Measurements from ENCODE around the gene MSLN. TPM values are rescaled to one million over a fixed set of nuclear protein-coding genes. Genes with fewer than 3 reads are reported as not detected.

MSLN gene
- total and polyA plus RNA-seq, 9 of the 15 experiments (the other 6 are each of a cell fraction or from before 2014, with no cell fraction given), result not detected

- TF ChIP-seq ZNF830 (CRISPR knock-in tag; IDR thresholded peaks at IDR 0.05) (no peak), NFE2 (IDR thresholded peaks at IDR 0.05; ENCODE audit: low read depth) (peak; percentile 38; the same call in 1 of the 2 replicates), CREBBP (IDR thresholded peaks at IDR 0.05; ENCODE audit: low read depth, low read length) (no peak), ZNF407 (IDR thresholded peaks at IDR 0.05; ENCODE audit: low read depth) (no peak), NFIC (IDR thresholded peaks at IDR 0.05) (no peak), RFX1 (IDR thresholded peaks at IDR 0.05) (no peak), SIN3A (IDR thresholded peaks at IDR 0.05; ENCODE audit: borderline replicate concordance in 2 of 2, control insufficient read depth in 1 of 2, low read depth in 2 of 2, low read length in 2 of 2) (no peak), HDAC8 (tag; IDR thresholded peaks at IDR 0.05) (no peak), HMGN3 (IDR thresholded peaks at IDR 0.05; ENCODE audit: borderline replicate concordance, extremely low read depth, insufficient read length, low read depth, low read length) (no peak), CXXC5 (CRISPR knock-in tag; IDR thresholded peaks at IDR 0.05) (no peak), GTF2F1 (IDR thresholded peaks at IDR 0.05; ENCODE audit: low read depth, low read length) (no peak), MITF (IDR thresholded peaks at IDR 0.05) (no peak), ZBTB43 (CRISPR knock-in tag; IDR thresholded peaks at IDR 0.05) (no peak), ATF1 (CRISPR knock-in tag; IDR thresholded peaks at IDR 0.05) (no peak), ATF1 (tag; IDR thresholded peaks at IDR 0.05) (no peak), CTBP1 (IDR thresholded peaks at IDR 0.05; ENCODE audit: borderline replicate concordance) (0 out of 2 replicates have a peak, but pooled peaks have one; percentile 26), RBM34 (IDR thresholded peaks at IDR 0.05; ENCODE audit: borderline replicate concordance, insufficient read depth, low read length) (no peak), HSF4 (CRISPR knock-in tag; IDR thresholded peaks at IDR 0.05; ENCODE audit: borderline replicate concordance) (no peak), ZKSCAN8 (CRISPR knock-in tag; IDR thresholded peaks at IDR 0.05) (no peak), PHB (CRISPR knock-in tag; IDR thresholded peaks at IDR 0.05) (no peak), HMG20B (CRISPR knock-in tag; IDR thresholded peaks at IDR 0.05) (no peak)
Observed at GRCh38 chr16:754656-755055, 5.9 kb upstream of the MSLN start (continued).
